Stromal cell of bone marrow (primary cell): ENCODE measurements around the gene OCEL1.
"Not testable (repeated sequence)": the region's sequence is repeated elsewhere in the genome, so short reads cannot be mapped to it uniquely, and the experiment has no call there.

Source experiments
- DNase-seq: peaks from one replicate; pipeline ENCODE4 v3.0.0-alpha.2; 2012; ENCODE audit warnings: low read depth

Gene OCEL1

GRCh38 chr19:17263712-17264640, 38.0 kb downstream of the OCEL1 start:
- DNase-seq: no peak

GRCh38 chr19:17264641-17264979, 38.6 kb downstream of the OCEL1 start, which contains the start of gene USHBP1:
Gene USHBP1 (minus strand): TSS chr19:17264745. CDS start chr19:17264299, 446 bp downstream.
- DNase-seq: no peak

- DNase-seq: no peak
These were observed 40.0 kb downstream of the OCEL1 start for GRCh38 chr19:17266026-17266425.

- no peak for DNase-seq
These were observed 40.6 kb downstream of the OCEL1 start for GRCh38 chr19:17266589-17266974.

GRCh38 chr19:17266975-17267788, 41.2 kb downstream of the OCEL1 start, which contains the start of gene BABAM1:
Gene BABAM1 (plus strand): TSS chr19:17267443. CDS start chr19:17268807, 1,364 bp downstream.
- peak; percentile 99 for DNase-seq

- no peak for DNase-seq
These were observed 42.7 kb downstream of the OCEL1 start for GRCh38 chr19:17268754-17269153.

GRCh38 chr19:17274892-17275291, 48.9 kb downstream of the OCEL1 start:
- DNase-seq: not testable (repeated sequence)

- no peak for DNase-seq
These were observed 49.6 kb downstream of the OCEL1 start for GRCh38 chr19:17275441-17276175.
